Bone marrow (tissue), 2 donors: ENCODE measurements around the gene NLGN2.

Experiments used
- DNase-seq, 2 donors: peaks; one replicate each; lab custom pipeline; 2025; lab: John Stamatoyannopoulos, UW

NLGN2 gene

GRCh38 chr17:7392696-7393612 is 14.7 kb upstream of the NLGN2 start:
- DNase-seq: no peak

- peak in 1 of 2 donors; percentile 66 for DNase-seq
Observed at GRCh38 chr17:7393613-7394451, 13.8 kb upstream of the NLGN2 start.

- DNase-seq: peak; percentile 45 to 93
Observed at GRCh38 chr17:7394452-7395191, 13.0 kb upstream of the NLGN2 start, which contains the start of gene PLSCR3. PLSCR3 (minus strand) TSS chr17:7394525; CDS start chr17:7394110, 415 bp downstream.

- no peak for DNase-seq
Observed at GRCh38 chr17:7396147-7396546, 11.5 kb upstream of the NLGN2 start.

- no peak for DNase-seq
Observed at GRCh38 chr17:7398612-7399011, 9.0 kb upstream of the NLGN2 start.

GRCh38 chr17:7403043-7403726 is 4.5 kb upstream of the NLGN2 start:
- DNase-seq: peak in 1 of 2 donors; percentile 34

- no peak for DNase-seq
Observed at GRCh38 chr17:7403727-7403976, 4.0 kb upstream of the NLGN2 start.

GRCh38 chr17:7403977-7404736 is 3.5 kb upstream of the NLGN2 start, which contains the start of gene TMEM256:
TMEM256 (minus strand) TSS chr17:7404097; CDS start chr17:7404084, 13 bp downstream.
- peak; percentile 96 to 99 for DNase-seq

- DNase-seq: no peak
Observed at GRCh38 chr17:7404737-7405349, 2.8 kb upstream of the NLGN2 start.

GRCh38 chr17:7405350-7406234 is 2.1 kb upstream of the NLGN2 start:
- no peak for DNase-seq

GRCh38 chr17:7406235-7406825 is 1.3 kb upstream of the NLGN2 start:
- no peak for DNase-seq

GRCh38 chr17:7407082-7407481 is 563 bp upstream of the NLGN2 start:
- no peak for DNase-seq

- DNase-seq: no peak
Observed at GRCh38 chr17:7408252-7408727, 645 bp downstream of the NLGN2 start.

GRCh38 chr17:7408863-7409262 is 1.2 kb downstream of the NLGN2 start:
- no peak for DNase-seq

GRCh38 chr17:7409716-7410115 is 2.1 kb downstream of the NLGN2 start:
- no peak for DNase-seq

- no peak for DNase-seq
Observed at GRCh38 chr17:7410634-7411426, 3.2 kb downstream of the NLGN2 start.

GRCh38 chr17:7411427-7411750 is 3.7 kb downstream of the NLGN2 start:
- no peak for DNase-seq

- DNase-seq: no peak
Observed at GRCh38 chr17:7413346-7413985, 5.8 kb downstream of the NLGN2 start.
